NCI-H1092 (cell line): ENCODE measurements around the gene TCF19.
A peak's percentile ranks its signal among the peaks of the same experiment; 100 is the strongest.
"Not testable (repeated sequence)": the region's sequence is repeated elsewhere in the genome, so short reads cannot be mapped to it uniquely, and the experiment has no call there.

Experiments
- DNase-seq: peaks from one replicate; lab custom pipeline; 2025; lab: John Stamatoyannopoulos, UW

Gene TCF19

GRCh38 chr6:31183287-31183686 is 24.9 kb downstream of the TCF19 start:
- not testable (repeated sequence) for DNase-seq

- not testable (repeated sequence) for DNase-seq
Measured at GRCh38 chr6:31183859-31184258, 25.5 kb downstream of the TCF19 start.

DNA sequence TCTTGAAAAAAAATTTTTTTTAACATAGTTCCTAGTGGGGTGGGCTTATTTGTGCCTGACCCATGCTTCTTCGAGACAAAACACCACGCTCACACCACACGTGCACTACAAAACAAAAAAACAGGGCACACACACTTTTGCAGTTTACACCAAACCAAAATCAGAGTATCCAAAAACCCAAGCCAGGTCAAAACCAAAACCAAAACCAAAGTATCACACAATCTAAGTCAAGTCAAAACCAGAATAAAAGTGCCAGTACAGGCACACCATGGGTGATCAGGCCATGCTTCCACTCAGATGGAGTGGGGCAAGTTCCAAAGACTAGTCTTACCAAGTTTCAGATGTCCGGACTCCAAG is 27.3 kb downstream of the TCF19 start:
- not testable (repeated sequence) for DNase-seq

DNA sequence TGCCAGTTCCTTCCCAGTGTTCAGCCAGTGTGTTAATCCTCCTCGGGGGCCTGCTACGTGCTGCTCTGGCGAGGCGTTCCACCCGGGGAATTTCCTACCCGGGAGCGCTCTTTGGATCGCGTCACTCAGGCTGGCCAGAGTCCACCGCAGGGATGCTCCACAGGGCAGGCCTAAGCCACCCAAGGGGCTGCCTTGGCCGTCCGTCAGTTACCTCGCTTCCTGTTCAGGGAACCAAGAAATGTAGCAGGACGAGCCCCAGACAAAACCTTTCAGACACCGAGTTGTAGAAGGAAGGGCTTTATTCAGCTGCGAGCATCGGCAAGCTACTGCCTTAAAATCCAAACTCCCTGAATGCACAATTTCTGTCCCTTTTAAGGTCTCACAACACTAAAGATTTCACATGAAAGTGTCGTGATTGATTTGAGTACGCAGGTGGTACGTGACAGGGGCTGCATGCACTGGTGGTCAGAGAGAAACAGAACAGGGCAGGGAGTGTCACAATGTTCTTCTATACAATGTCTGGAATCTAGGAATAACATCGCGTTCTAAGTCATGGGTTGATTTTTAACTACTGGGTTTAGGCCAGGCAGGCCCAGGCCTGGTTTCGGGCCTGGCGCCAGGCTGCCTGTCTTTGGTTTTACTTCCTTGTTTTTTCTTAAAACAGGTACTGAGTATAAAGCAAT is 27.8 kb downstream of the TCF19 start:
- DNase-seq, result no peak

DNA sequence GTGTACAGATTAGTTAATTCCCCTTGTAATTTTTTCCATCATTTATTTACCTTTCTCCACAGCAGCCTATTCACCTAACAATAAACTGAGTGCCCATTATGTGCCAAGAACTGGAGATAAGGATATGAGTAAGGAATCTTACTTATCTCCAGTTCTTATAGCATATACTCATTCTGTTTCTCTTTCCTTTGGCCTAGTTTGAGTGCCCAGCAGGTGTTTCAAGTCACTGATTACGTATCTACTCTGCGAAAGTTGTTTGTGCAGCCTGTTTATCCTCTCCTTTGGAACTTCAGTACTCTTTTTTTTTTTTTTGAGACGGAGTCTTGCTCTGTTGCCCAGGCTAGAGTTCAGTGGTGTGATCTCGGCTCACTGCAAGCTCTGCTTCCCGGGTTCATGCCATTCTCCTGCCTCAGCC is 29.4 kb downstream of the TCF19 start:
- no peak for DNase-seq

GRCh38 chr6:31189223-31189622 is 30.8 kb downstream of the TCF19 start:
- DNase-seq, result not testable (repeated sequence)

- DNase-seq, result no peak
Measured at GRCh38 chr6:31190488-31190887, 32.1 kb downstream of the TCF19 start.

GRCh38 chr6:31192431-31193105 is 34.2 kb downstream of the TCF19 start:
- DNase-seq, result peak; percentile 39

DNA sequence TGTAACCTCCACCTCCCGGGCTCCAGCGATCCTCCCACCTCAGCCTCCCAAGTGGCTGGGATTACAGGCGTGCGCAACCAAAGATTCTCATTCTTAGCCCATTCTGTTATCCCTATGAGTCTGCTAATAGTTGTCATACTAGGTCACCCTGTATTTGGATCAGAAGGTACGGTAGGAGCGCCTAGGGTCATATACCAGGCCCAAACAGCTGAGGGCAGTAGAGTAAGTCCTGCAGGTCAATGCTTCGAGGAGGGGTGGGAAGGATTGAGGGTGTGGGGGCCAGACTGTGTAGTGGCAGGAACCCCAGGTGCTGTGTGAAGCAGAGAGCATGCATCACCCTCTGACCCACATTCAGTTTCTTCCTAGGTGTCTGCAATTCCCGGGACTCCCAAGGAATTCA is 34.8 kb downstream of the TCF19 start:
- DNase-seq, result no peak

- DNase-seq, result no peak
Measured at GRCh38 chr6:31194061-31194834, 35.9 kb downstream of the TCF19 start.

DNA sequence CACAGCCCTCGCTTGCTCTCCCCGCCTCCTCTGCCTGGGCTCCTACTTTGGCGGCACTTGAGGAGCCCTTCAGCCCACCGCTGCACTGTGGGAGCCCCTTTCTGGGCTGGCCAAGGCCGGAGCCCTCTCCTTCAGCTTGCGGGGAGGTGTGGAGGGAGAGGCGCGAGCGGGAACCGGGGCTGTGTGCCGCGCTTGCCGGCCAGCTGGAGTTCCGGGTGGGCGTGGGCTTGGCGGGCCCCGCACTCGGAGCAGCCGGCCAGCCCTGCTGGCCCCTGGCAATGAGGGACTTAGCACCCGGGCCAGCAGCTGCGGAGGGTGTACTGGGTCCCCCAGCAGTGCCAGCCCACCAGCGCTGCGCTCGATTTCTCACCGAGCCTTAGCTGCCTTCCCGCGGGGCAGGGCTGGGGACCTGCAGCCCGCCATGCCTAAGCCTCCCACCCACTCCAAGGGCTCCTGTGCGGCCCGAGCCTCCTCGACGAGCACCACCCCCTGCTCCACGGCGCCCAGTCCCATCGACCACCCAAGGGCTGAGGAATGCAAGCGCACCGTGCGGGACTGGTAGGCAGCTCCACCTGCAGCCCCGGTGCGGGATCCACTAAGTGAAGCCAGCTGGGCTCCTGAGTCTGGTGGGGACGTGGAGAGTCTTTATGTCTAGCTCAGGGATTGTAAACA is 37.1 kb downstream of the TCF19 start:
- not testable (repeated sequence) for DNase-seq

DNA sequence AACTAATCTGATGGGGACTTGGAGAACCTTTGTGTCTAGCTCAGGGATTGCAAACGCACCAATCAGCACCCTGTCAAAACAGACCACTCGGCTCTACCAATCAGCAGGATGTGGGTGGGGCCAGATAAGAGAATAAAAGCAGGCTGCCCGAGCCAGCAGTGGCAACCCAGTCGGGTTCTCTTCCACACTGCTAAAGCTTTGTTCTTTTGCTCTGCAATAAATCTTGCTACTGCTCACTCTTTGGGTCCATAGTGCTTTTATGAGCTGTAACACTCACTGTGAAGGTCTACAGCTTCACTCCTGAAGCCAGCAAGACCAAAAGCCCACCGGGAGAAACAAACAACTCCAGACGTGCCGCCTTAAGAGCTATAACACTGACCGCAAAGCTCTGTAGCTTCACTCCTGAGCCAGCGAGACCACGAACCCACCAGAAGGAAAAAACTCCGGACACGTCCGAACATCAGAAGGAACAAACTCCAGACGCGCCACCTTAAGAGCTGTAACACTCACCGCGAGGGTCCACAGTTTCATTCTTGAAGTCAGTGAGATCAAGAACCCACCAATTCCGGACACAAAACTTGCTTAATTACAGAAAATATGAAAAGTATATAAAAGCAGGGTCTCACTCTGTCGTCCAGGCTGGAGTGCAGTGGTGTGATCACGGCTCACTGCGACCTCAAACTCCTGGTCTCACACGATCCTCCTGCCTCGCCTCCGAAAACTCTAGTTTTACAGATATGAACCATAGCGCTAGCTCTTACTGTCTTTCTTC is 38.0 kb downstream of the TCF19 start:
- DNase-seq, result not testable (repeated sequence)

DNA sequence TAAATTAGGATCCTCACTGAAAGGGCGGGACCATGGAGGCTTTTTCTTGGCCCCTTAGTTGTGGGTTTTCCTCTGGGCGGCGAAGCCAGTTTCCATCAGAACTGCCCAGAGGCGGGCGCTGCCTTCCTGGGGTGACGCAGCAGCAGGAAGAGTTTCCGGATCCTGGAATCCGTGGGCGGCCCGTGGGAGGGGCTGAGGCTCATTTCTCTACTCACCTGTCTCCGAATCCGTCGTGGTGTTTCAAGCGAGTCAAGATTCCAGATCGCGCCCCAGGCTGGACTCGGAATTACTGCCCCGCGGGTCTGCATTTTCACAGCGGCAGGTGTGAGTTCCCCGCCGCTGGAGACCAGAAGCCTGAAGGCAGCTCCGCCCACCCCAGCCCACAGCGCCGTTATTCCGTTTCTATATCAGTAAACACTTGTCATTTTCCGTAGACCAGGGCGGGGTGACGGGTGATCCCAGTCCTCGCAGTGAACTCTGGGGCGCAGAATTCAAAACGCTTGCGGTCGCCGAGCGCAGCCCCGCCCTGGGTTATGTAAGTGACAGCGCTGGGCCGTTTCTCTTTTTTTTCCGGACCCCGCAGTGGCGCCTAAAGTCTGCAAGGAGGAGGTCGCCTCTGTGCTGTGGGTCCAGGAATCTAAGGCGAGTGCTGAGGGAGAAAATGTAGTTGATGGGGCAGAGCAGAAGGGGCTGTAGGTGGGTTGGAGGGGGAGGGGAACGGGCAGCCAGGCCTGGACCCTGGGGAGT is 39.3 kb downstream of the TCF19 start:
- DNase-seq, result peak; percentile 24

- not testable (repeated sequence) for DNase-seq
Measured at GRCh38 chr6:31199105-31199452, 40.7 kb downstream of the TCF19 start.

DNA sequence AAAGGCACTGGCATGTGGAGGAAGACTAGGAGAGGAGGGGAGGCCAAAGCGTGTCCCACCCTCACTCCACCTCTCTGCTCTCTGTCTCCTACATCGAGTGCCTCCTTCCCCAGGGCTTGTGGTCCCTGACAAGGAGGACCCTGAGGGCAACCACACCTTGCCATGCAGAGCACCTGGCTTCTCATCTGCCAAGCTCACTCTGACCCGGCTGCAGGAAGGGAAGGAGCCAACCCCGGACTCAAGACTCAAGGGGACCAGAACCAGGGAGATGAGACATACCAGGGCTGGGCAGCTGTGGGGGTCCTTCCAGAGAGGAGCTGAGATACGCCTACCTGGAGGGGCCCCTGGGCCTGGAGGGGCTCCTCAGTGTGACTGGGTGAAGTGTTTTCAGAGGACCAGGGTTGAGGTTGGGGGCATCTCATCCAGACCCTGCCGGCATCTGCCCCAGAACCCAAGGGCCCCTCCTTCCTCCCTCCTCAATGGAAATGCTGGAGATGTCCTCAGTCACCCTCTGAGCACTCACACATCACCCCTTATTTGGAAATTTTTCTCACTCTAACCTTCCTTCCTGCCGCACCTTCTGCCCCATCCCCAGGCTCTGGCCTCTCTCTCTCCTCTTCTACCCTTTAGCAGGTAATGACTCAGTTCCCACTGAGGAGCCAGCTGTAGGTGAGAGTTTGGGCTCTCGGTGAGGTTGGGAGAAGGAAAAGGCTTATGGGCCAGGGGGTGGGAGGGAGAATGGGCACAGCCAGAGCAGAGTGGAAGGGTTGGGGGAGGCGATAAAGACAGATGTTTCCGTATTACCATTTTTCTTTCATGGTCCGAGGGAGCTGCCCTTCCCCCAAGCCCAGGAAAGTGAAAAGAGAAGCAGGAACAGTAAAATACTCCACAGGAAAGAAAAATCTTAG is 44.1 kb downstream of the TCF19 start:
- DNase-seq, result no peak

DNA sequence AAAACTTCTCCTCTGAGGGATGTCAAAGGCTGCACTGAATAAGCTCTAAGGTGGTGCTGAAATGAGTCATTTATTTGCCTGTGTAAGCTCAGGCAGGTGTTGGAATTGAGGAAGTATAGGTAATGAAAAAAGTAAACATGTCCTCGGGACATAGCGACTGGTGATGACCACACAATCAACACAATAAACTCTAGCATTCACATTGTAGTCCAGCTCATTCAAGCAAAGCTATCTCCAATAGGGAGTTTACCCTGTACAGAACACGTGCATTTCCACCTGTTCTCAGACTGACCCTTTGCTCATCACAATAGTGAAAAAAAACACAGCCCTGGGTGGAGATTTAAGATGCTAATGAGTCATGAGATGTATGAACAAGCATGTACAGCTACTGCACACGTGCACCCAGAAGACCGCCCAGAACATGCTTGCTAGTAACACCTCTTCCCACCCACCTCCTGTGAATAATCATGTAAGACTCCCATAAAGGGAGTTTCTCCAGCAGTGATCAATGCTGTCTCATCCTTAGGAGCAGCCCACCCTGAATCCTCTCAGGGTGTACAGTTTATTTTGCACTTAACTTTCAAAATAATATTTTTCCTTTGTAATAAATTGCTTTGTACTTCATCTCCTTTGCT is 45.1 kb downstream of the TCF19 start:
- no peak for DNase-seq

DNA sequence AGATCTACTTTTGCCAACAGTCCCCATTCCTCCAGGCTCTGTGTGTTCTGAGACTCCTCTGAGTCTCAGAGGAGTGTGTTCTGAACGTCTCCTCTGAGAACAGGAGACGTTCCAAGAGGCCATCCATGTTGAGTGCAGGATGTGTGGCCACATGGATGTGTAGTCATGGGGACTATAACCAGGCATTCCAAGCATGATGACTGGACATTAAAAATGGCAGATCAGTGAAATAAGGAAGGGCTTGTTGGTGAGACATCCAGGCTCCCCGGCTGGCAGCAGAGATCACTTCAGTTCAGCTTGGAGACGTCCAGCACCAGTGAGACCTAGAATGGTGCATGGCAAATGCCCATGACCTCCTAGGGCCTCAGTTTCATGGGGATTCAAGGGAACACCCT is 46.4 kb downstream of the TCF19 start:
- DNase-seq, result no peak

GRCh38 chr6:31205638-31206037 is 47.2 kb downstream of the TCF19 start:
- no peak for DNase-seq

- DNase-seq, result no peak
Measured at GRCh38 chr6:31208506-31208905, 50.1 kb downstream of the TCF19 start.

DNA sequence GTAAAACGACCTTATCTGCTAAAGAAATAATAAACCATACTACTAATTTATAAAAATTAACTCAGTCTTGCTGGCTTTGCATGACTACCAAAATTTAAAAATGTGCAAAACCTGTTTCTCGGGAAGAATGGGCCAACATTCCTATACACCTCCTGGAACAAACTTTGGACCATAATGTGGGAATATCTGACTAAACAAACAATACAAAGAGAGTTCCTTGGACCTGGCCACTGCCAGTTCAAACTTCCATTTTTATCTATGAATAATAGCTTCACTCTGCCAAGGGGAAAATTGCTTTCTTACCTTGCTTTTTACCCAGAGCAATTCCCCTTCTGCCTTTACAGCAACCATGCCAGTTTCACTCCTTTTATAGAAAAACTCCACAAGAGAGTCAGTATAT is 50.7 kb downstream of the TCF19 start:
- DNase-seq, result no peak
